ENCODE measurements around the gene FZD1. TPM values are rescaled to one million over a fixed set of nuclear protein-coding genes. Genes with fewer than 3 reads are reported as not detected.
"Not testable (repeated sequence)": the region's sequence is repeated elsewhere in the genome, so short reads cannot be mapped to it uniquely, and the experiment has no call there.

Gene FZD1
- total RNA-seq, 1 donor, result 40.5 TPM

- Histone ChIP-seq H3K36me3 (ENCODE audit: insufficient read depth, low read length) (no peaks in the 10 kb centered on the region), H3K27me3 (ENCODE audit: insufficient read depth, low read length) (no peaks in the 10 kb centered on the region), H3K27ac (ENCODE audit: low read depth, low read length) (no peak overlapping the region), H4K20me1 (ENCODE audit: insufficient read depth, low read length) (no peaks in the 10 kb centered on the region), H3K4me2 (ENCODE audit: insufficient read depth, low read length) (no peak overlapping the region), H3K79me2 (ENCODE audit: insufficient read depth, low read length) (no peaks in the 10 kb centered on the region), H3K9me3 (ENCODE audit: low read depth, low read length) (no peaks in the 10 kb centered on the region), H2AFZ (ENCODE audit: low read length) (no peak overlapping the region), H3K4me3 (ENCODE audit: insufficient read depth, low read length) (no peak overlapping the region), H3K4me1 (ENCODE audit: insufficient read depth, low read length) (no peaks in the 10 kb centered on the region)
- no peak for DNase-seq (ENCODE audit: insufficient read length, low spot score, missing footprints)
- TF ChIP-seq CTCF (IDR thresholded peaks at IDR 0.05; ENCODE audit: extremely low read depth, low read depth, low read length), result no peak
These were observed 43.2 kb downstream of the FZD1 start for GRCh38 chr7:91307467-91307866.

- not testable (repeated sequence) for H3K79me2 ChIP-seq (ENCODE audit: insufficient read depth, low read length); DNase-seq (ENCODE audit: insufficient read length, low spot score, missing footprints); H3K4me2 ChIP-seq (ENCODE audit: insufficient read depth, low read length); H3K27me3 ChIP-seq (ENCODE audit: insufficient read depth, low read length); H3K4me1 ChIP-seq (ENCODE audit: insufficient read depth, low read length); H3K36me3 ChIP-seq (ENCODE audit: insufficient read depth, low read length); H4K20me1 ChIP-seq (ENCODE audit: insufficient read depth, low read length); H3K9me3 ChIP-seq (ENCODE audit: low read depth, low read length); H3K4me3 ChIP-seq (ENCODE audit: insufficient read depth, low read length); H3K27ac ChIP-seq (ENCODE audit: low read depth, low read length); H2AFZ ChIP-seq (ENCODE audit: low read length)
These were observed 44.0 kb downstream of the FZD1 start for GRCh38 chr7:91308191-91308590.

DNA sequence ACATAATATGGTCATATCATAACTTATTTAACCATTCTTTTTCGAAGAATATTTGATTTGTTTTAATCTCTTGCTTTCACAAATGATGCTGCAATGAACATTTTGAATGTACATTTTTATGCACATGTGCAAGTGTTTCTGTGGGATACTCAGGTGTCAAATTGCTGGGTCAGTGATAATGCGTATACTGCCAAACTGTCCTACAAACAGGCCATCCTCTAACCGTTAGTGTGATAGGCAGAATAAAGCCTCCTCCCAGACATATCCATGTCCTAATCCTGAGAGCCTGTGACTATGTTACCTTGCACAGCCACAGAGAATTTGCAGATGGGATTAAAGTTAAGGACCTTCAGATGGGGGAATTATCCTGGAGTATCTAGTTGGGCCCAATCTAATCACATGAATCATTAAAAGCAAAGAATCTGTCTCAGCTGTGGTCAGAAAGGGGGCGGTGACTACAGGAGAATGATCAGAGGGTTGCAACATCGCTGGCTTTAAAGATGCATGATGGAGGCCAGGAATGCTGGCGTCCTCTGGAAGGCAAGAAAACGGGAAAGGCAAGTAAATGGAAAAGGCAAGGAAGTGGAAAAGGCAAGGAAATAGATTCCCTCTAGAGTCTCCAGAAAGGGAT lies 46.7 kb downstream of the FZD1 start:
- Histone ChIP-seq H3K4me2 (ENCODE audit: insufficient read depth, low read length) (no peak overlapping the region), H4K20me1 (ENCODE audit: insufficient read depth, low read length) (no peaks in the 10 kb centered on the region), H2AFZ (ENCODE audit: low read length) (no peak overlapping the region), H3K9me3 (ENCODE audit: low read depth, low read length) (no peaks in the 10 kb centered on the region), H3K4me1 (ENCODE audit: insufficient read depth, low read length) (no peaks in the 10 kb centered on the region), H3K27ac (ENCODE audit: low read depth, low read length) (no peak overlapping the region), H3K4me3 (ENCODE audit: insufficient read depth, low read length) (no peak overlapping the region), H3K79me2 (ENCODE audit: insufficient read depth, low read length) (no peaks in the 10 kb centered on the region), H3K36me3 (ENCODE audit: insufficient read depth, low read length) (no peaks in the 10 kb centered on the region), H3K27me3 (ENCODE audit: insufficient read depth, low read length) (no peaks in the 10 kb centered on the region)
- no peak for TF ChIP-seq CTCF (IDR thresholded peaks at IDR 0.05; ENCODE audit: extremely low read depth, low read depth, low read length)
- DNase-seq (ENCODE audit: insufficient read length, low spot score, missing footprints), result peak; percentile 68

DNA sequence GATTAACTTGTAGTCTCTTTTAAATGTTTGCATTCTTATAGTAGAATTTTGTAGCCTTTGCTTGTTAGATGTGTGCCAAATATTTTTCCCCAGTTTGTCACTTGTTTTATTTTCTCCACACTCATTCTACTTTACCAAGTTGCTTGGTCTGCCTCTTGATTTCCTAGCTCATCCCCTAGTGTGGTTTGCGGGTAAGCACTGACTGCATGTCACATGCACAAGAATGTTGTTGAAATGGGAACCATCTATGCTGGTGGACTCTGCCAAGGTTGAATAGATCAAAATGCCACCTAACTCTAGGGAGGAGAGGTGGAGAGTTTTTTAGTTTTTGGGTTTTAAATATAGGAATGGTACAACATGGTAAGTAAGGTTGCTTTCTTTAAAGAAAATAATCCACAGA lies 47.6 kb downstream of the FZD1 start:
- TF ChIP-seq CTCF (IDR thresholded peaks at IDR 0.05; ENCODE audit: extremely low read depth, low read depth, low read length), result no peak
- no peak overlapping the region for H3K4me2 ChIP-seq (ENCODE audit: insufficient read depth, low read length)

More for the DNA sequence above, 47.6 kb downstream of the FZD1 start:
- Histone ChIP-seq H4K20me1 (ENCODE audit: insufficient read depth, low read length) (no peaks in the 10 kb centered on the region), H3K4me3 (ENCODE audit: insufficient read depth, low read length) (no peak overlapping the region), H2AFZ (ENCODE audit: low read length) (no peak overlapping the region), H3K27ac (ENCODE audit: low read depth, low read length) (no peak overlapping the region), H3K9me3 (ENCODE audit: low read depth, low read length) (no peaks in the 10 kb centered on the region), H3K36me3 (ENCODE audit: insufficient read depth, low read length) (no peaks in the 10 kb centered on the region), H3K4me1 (ENCODE audit: insufficient read depth, low read length) (no peaks in the 10 kb centered on the region), H3K79me2 (ENCODE audit: insufficient read depth, low read length) (no peaks in the 10 kb centered on the region), H3K27me3 (ENCODE audit: insufficient read depth, low read length) (no peaks in the 10 kb centered on the region)
- DNase-seq (ENCODE audit: insufficient read length, low spot score, missing footprints), result no peak
